DND-41 (cell line): ENCODE measurements around the gene PTOV1.

Source experiments
- ATAC-seq: fragments of 200-7000 bp; cut with Tn5 transposase; 3 replicates; pipeline ENCODE4 v1.9.1; 2021; ENCODE audit warnings: low read depth; ENCODE audit not compliant: insufficient read depth
- DNase-seq: peaks from one replicate; pipeline ENCODE4 v3.0.0-alpha.2; 2020
- H2AFZ ChIP-seq: 2 replicates; pipeline ENCODE4 v1.6.0; 2012; ENCODE audit warnings: low read depth, low read length
- H3K27ac ChIP-seq: 2 replicates; pipeline ENCODE4 v1.5.1; 2012; ENCODE audit warnings: low read length, inconsistent platforms
- H3K27me3 ChIP-seq: fragments of 200-600 bp; sonication (generic); 2 replicates; pipeline ENCODE4 v1.6.0; 2012; ENCODE audit warnings: low read length, mild to moderate bottlenecking, inconsistent platforms; ENCODE audit not compliant: insufficient read depth, poor library complexity
- H3K36me3 ChIP-seq: 2 replicates; pipeline ENCODE4 v1.5.1; 2012; ENCODE audit warnings: low read length, inconsistent platforms; ENCODE audit not compliant: insufficient read depth
- H3K4me1 ChIP-seq: 2 replicates; pipeline ENCODE4 v1.5.1; 2012; ENCODE audit warnings: mild to moderate bottlenecking, low read length; ENCODE audit not compliant: insufficient read depth
- H3K4me2 ChIP-seq: 2 replicates; pipeline ENCODE4 v1.6.0; 2012; ENCODE audit warnings: mild to moderate bottlenecking, moderate library complexity, low read length, inconsistent platforms; ENCODE audit not compliant: insufficient read depth
- H3K4me3 ChIP-seq, 2 experiments: fragments of 200-600 bp in 1 of 2; shearing (Covaris generic) in 1 of 2; 2 replicates each; pipeline ENCODE4 v1.5.1; 2012 to 2016; ENCODE audit warnings: inconsistent platforms in 2 of 2, low read length in 2 of 2, mild to moderate bottlenecking in 2 of 2, low read depth in 1 of 2, moderate library complexity in 1 of 2
- H3K79me2 ChIP-seq: 2 replicates; pipeline ENCODE4 v1.6.0; 2012; ENCODE audit warnings: low read length, inconsistent platforms; ENCODE audit not compliant: insufficient read depth
- H3K9ac ChIP-seq: 2 replicates; pipeline ENCODE4 v1.6.0; 2012; ENCODE audit warnings: low read depth, mild to moderate bottlenecking, inconsistent platforms, low read length, moderate library complexity
- H3K9me3 ChIP-seq: 2 replicates; pipeline ENCODE4 v1.5.1; 2012; ENCODE audit warnings: low read length, moderate library complexity, mild to moderate bottlenecking, inconsistent platforms; ENCODE audit not compliant: insufficient read depth, severe bottlenecking
- H4K20me1 ChIP-seq: 2 replicates; pipeline ENCODE4 v1.6.0; 2012; ENCODE audit warnings: low read length; ENCODE audit not compliant: insufficient read depth
- CTCF ChIP-seq: IDR thresholded peaks from 2 replicates; pipeline ENCODE4 v1.5.1; 2012; ENCODE audit warnings: borderline replicate concordance, low read length, moderate library complexity, mild to moderate bottlenecking; ENCODE audit not compliant: poor library complexity, severe bottlenecking; ENCODE audit errors: extremely low read depth
- EZH2 ChIP-seq: IDR thresholded peaks from 3 replicates; pipeline ENCODE4 v1.6.1; 2012; ENCODE audit warnings: borderline replicate concordance, low read depth, mild to moderate bottlenecking, moderate library complexity, low read length, inconsistent platforms; ENCODE audit not compliant: severe bottlenecking

Gene PTOV1

GRCh38 chr19:49850487-49851342 lies at the start of gene PTOV1:
TSS of gene PTOV1 (plus strand) at chr19:49851159.
- Histone ChIP-seq H3K27me3 (no peaks in the 10 kb centered on the region), H3K4me1 (peaks cover 51% of the 10 kb centered on the region), H3K79me2 (peaks cover 56% of the 10 kb centered on the region), H2AFZ (peak within 1 kb of the TSS; percentile 75), H3K36me3 (peaks cover 35% of the 10 kb centered on the region), H4K20me1 (peaks cover 36% of the 10 kb centered on the region), H3K27ac (peak within 1 kb of the TSS; percentile 80), H3K9ac (peak within 1 kb of the TSS; percentile 64), H3K4me2 (peak within 1 kb of the TSS; percentile 82), H3K9me3 (no peaks in the 10 kb centered on the region), H3K4me3 (peak within 1 kb of the TSS; percentile 48 to 70; a peak in 3 of 4 replicates)
- peak; percentile 81 for ATAC-seq
- DNase-seq: peak; percentile 92
- TF ChIP-seq EZH2 (no peak), CTCF (no peak)

DNA sequence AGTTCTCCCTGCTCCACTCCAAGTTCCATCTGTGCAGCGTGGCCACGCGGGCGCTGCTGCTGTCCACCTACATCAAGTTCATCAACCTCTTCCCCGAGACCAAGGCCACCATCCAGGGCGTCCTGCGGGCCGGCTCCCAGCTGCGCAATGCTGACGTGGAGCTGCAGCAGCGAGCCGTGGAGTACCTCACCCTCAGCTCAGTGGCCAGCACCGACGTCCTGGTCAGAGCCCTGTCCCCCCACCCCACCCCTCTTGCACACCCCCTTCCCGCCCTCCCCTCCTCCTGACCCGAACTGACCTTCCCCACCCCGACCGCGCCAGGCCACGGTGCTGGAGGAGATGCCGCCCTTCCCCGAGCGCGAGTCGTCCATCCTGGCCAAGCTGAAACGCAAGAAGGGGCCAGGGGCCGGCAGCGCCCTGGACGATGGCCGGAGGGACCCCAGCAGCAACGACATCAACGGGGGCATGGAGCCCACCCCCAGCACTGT lies 49.5 kb upstream of the PTOV1 start:
- no peak overlapping the region for H3K4me2 ChIP-seq
- H3K27me3 ChIP-seq: no peaks in the 10 kb centered on the region
- H2AFZ ChIP-seq: no peak overlapping the region
- no peaks in the 10 kb centered on the region for H3K79me2 ChIP-seq
- H3K27ac ChIP-seq: no peak overlapping the region
- no peak for TF ChIP-seq CTCF
- TF ChIP-seq EZH2: no peak
- no peak overlapping the region for H3K4me3 ChIP-seq
- H3K4me1 ChIP-seq: no peaks in the 10 kb centered on the region
- ATAC-seq (no peak), DNase-seq (no peak)
- H4K20me1 ChIP-seq: 0 out of 2 replicates have a peak, but pooled peaks cover 6% of the 10 kb centered on the region
- no peak overlapping the region for H3K9ac ChIP-seq
- peaks cover 84% of the 10 kb centered on the region for H3K36me3 ChIP-seq
- H3K9me3 ChIP-seq: no peaks in the 10 kb centered on the region

GRCh38 chr19:49801966-49802661 lies 48.8 kb upstream of the PTOV1 start:
- no peak overlapping the region for H3K4me2 ChIP-seq
- no peaks in the 10 kb centered on the region for H3K79me2 ChIP-seq
- no peaks in the 10 kb centered on the region for H3K4me1 ChIP-seq
- H3K4me3 ChIP-seq: no peak overlapping the region
- ATAC-seq (no peak), DNase-seq (no peak)
- H3K27me3 ChIP-seq: no peaks in the 10 kb centered on the region
- peaks cover 82% of the 10 kb centered on the region for H3K36me3 ChIP-seq
- 0 out of 2 replicates have a peak, but pooled peaks cover 6% of the 10 kb centered on the region for H4K20me1 ChIP-seq
- H3K27ac ChIP-seq: no peak overlapping the region
- H3K9ac ChIP-seq: no peak overlapping the region
- TF ChIP-seq EZH2 (no peak), CTCF (no peak)
- no peaks in the 10 kb centered on the region for H3K9me3 ChIP-seq
- no peak overlapping the region for H2AFZ ChIP-seq
